SH-SY5Y (cell line): Measurements from ENCODE around the gene SLC27A1.

Source experiments
- GATA2 ChIP-seq: IDR thresholded peaks from 2 replicates; pipeline ENCODE4 v1.6.1; 2011; ENCODE audit warnings: mild to moderate bottlenecking, low read depth, low read length
- GATA3 ChIP-seq: IDR thresholded peaks from 2 replicates; pipeline ENCODE4 v1.6.1; 2011; ENCODE audit warnings: low read depth, mild to moderate bottlenecking, low read length, moderate library complexity

Gene SLC27A1

DNA sequence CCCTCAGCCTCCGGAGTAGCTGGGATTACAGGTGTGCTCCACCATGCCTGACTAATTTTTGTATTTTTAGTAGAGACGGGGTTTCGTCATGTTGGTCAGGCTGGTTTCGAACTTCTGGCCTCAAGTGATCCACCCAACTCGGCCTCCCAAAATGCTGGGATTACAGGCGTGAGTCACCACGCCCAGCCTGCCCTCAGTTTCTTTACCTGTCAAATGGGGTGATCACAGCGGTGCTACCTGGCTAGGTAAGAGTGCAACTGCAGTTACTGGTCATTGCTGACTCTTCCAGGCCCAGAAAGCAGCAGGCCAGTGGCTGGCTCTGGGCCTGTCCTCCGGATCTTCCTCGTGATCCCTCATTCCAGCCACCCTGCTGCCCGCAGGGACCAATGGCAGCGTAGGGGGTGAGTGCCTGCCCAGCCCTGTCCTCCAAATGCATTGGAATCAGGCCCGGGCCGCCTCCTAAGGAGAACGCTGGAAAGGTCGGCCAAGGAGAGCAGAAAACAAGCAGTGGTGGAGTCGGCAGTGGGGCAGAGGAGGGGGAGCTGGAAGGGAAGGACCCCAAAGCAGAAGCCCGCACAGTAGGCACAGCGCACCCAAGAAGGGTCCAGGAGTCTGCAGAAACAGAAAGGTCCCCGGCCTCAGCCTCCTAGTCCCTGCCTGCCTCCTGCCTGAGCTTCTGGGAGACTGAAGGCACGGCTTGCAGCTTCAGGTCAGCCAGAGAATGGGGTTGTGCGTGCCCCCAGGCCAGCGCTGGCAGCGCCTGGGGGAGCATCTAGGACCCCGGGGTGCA is 1.8 kb upstream of the SLC27A1 start:
- no peak for TF ChIP-seq GATA2
- no peak for TF ChIP-seq GATA3

DNA sequence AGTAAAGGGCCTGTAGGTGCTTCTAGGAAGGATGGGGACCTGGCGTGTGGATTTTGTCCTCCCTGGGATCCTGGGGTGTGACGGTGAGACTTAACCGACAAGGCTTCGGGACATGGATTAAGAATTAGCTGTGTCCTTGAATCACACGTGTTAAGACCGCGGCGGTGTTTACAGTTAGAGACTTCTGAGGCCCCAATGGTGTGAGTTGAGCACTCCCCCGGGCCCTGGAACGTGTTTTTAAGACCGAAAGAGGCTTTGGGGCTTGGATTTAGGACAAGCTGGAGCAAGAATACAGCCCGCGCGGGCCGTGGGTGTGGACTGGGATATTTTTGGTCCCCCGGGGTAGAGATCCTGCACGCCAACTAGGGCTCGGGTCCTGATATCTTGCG is 1.2 kb upstream of the SLC27A1 start:
- TF ChIP-seq GATA2, result no peak

DNA sequence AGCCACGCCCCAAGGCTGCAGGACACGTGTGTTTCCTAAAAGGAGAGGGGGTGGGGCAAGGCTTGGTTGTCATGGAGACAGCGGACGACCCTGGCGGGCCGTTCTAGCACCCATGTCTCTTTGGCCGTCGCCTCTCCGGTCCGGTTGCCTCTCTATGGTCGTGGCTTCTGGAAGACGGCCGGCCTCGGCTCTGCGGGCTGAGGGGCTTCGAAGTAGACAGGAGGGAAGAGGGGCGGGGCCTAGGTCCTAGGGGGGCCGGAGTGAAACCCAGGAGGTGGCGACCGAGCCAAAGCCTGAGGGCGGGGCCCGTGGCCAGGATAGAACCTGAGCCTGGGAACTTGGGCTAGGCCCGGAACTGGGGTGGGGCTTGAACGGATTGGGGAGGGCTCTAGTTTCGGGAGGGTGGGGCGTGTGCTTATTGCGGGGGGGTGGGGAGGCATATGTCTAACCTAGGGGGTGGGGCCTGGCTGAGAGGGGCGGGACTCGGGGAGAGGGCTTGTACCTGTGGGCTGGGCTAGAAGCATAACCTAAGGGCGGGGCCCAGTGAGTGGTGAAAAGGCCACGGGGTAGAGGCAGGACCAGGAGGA is 750 bp upstream of the SLC27A1 start:
- no peak for TF ChIP-seq GATA3
- no peak for TF ChIP-seq GATA2

DNA sequence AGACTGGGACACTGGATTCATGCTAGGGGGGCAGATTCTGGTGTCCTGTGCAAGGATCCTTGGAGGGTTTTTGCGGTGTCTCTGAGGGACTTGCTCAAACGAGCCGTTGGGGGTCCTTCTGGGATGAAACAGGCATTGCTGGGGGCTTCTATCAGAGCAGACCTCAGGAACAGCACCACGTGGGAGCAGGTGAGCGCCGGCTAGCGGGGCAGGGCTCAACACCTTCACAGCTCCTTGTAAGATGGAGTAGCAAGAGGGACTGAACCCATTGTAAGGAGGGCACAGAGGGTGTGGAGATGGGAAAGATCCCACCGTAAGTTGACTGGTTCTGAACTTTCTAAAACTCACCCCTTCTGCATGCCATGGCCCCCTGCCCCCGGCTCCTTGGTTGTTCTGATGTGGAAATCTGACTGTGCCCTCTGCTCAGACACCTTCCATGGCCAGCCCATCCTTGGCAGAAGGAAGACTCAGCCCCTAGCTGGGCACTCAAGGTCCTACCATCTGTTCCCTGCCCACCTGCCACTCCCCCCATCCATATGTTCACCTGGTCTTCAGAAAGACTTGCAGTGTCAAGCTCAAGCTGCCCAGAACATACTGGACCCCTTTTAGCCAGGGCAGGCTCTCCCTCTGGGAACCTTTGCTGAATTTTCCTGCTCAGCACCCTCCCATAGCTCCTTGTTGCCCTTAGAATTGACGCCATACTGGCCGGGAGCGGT is 1.2 kb downstream of the SLC27A1 start:
- TF ChIP-seq GATA3 (no peak), GATA2 (no peak)

DNA sequence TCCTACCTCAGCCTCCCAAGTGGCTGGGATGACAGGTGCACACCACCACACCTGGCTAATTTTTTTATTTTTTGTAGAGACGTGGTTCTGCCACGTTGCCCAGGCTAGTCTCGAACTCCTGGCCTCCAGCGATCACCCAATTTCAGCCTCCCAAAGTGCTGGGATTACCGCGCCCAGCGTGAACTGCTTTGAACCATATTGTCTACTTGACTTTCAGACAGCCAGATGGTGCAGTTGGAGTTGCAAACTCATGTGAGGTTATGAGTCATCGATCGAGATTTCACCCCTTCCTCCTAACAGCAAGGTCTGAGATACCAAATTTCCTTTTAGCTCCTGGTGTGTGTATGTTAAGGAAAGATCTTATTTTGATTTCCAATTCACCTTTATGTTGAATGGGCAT is 2.7 kb downstream of the SLC27A1 start:
- TF ChIP-seq GATA2 (no peak), GATA3 (no peak)

DNA sequence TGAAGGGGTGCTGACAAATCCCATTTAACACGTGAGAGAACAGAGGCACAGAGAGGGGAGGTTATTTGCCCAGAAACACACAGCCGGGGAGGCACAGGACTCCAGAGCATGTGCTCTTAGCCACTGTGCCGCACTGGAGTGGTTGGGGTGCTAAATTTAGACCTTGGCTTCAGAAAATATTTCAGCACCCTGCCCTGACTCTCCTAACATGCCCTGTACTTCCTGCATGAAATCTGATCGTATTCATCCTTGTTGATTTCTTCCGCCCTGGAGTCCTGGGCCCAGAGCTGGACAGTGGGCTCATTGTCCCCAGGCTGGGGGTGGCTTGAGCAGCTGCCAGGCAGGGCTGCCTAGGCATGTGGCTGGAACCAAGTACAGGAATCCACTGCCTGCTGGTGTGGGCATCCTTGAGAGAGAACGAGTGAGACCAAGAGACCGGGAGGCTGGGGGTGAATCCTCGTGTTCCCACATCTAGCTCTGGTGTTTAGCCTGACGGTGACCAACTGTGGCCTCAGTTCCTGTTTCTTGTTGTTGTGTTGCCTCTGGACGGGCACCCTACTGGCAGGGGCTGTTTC is 5.3 kb downstream of the SLC27A1 start:
- no peak for TF ChIP-seq GATA3
- TF ChIP-seq GATA2, result no peak

DNA sequence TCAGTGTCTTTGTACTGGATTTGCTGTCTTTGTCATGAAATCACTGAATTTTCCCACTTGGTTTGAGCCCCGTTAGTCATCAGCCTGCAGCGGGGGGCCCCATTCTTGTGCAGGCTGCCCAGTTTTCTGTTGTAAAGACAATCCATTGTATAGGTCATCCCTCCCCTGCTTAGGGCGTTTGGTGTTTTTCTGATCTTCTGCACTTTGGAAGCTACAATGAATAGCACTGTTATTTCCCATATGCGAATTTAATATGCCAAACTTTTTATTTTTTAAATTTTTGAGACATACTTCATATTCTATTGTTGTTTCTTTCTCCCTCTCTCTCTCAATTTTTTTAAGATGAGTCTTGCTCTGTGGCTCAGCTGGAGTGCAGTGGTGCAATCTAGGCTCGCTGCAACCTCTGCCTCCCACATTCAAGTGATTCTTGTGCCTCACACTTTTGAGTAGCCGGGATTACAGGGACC is 9.0 kb downstream of the SLC27A1 start:
- TF ChIP-seq GATA3 (no peak), GATA2 (no peak)

DNA sequence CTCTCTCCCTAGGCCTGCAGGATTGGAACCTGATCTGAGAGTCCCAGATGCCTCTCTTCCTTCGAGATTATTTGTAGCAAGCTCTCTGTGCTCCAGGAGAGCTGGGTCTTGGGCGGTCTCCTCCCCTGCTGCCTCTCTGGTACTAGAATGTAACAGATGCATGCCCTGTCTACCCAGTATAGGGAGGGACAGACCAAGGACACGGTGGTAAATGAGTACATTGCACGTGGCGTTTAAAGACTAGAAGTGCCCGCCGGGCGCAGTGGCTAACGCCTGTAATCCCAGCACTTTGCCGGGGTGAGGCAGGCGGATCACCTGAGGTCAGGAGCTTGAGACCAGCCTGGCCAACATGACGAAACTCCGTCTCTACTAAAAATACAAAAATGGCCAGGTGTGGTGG is 11.7 kb downstream of the SLC27A1 start:
- TF ChIP-seq GATA3 (no peak), GATA2 (no peak)

DNA sequence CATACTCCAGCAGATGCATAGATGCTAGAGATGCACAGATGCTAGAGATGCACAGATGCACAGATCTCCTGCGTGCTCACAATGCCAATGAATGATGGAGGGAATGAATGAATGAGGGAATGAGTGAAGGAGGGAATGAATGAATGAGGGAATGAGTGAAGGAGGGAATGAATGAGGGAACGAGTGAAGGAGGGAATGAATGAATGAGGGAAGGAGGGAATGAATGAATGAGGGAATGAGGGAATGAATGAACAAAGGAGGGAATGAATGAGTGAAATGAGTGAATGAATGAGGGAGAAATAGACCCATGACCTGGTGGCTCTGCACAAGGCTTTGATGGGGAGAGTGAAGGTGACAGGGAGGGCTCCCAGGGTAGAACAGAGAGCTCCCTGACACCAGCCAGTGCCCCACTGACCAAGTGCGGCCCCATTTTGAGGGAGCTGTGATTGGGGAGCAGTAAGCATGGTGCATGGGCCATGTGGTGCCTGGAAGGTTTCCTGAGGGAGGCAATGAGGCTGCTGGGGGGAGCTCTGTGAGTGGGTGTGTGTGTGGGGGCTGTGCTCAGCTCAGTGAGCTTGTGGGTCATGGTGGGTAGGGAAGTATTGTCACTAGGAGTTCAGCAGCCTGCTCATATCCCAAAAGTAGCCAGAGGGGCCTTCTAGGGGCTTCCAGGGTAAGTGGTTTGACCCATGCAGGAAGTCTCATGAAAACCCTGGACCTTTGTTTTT is 12.7 kb downstream of the SLC27A1 start:
- TF ChIP-seq GATA3, result no peak
- no peak for TF ChIP-seq GATA2

DNA sequence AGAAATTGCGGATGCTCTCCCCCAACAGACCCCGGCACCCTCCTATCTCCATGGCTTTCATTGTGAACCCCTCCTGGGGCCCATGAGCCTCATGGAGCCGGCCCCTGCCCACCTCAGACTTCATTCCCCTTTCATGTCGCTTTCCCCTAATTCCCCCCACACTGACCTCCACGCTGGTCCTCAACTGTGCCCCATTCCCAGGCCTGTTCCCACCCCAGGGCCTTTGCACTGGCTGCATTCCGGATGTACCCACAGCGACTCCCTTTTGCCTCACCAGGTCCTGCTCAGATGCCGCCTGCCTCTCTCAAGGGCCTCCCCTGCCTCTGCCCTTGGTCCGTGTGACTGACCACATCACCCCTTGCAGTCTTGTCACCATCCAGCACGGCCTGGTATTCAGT is 13.3 kb downstream of the SLC27A1 start:
- no peak for TF ChIP-seq GATA3
- TF ChIP-seq GATA2, result no peak

DNA sequence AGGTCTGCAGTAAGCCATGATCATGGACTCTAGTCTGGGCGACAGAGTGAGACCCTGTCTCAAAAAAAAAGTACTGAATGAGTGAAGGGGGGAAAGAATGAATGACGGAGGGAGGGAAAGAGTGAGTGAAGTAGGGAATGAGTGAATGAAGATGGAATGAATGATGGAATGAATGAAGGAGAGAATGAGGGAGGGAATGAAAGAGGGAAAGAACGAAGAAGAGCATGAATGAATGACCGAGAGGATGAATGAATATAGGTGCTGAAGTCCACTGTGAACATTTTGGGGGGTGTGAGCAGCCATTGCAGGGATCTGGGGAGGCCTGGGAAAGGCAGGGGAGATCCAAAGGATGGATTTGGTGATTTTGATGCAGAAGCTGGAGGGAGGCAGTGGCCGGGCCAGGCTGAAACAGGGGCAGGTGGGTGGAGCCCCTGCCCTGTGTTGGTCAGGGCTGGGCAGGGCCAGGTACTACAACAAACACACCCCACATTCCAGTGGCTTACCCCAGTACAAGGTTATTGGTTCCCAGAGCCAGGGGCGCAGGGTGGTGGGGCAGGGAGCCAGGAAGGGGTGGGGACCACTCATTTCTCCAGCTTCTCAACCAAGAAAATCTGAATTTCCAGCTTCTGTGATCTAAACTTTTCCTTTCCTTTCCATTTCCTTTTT is 14.3 kb downstream of the SLC27A1 start:
- TF ChIP-seq GATA3, result no peak
- no peak for TF ChIP-seq GATA2

DNA sequence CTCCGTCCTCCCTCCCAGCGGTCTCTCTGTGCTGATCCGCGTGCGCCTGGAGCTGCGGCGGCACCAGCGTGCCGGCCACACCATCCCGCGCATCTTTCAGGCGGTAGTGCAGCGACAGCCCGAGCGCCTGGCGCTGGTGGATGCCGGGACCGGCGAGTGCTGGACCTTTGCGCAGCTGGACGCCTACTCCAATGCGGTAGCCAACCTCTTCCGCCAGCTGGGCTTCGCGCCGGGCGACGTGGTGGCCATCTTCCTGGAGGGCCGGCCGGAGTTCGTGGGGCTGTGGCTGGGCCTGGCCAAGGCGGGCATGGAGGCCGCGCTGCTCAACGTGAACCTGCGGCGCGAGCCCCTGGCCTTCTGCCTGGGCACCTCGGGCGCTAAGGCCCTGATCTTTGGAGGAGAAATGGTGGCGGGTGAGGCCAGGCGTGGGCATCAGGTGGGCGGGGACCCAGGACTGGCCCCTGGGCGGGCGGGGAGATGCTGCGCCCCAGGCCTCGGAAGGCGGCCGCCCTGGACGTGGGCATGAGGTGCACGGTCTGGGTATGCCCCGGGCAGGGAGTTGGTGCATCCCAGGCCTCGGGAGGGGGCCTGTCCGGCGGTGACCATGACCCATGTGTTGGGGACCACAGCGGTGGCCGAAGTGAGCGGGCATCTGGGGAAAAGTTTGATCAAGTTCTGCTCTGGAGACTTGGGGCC is 16.4 kb downstream of the SLC27A1 start:
- no peak for TF ChIP-seq GATA2
- TF ChIP-seq GATA3, result no peak
